Trophoblast cell (in vitro differentiated cells and primary cell): ENCODE data around the gene TEAD1.
A peak's percentile ranks its signal among the peaks of the same experiment; 100 is the strongest.

ENCODE experiments used
- DNase-seq, 2 donors: peaks; one replicate each; pipeline ENCODE4 v3.0.0-alpha.2; 2016
- H2AFZ ChIP-seq: 2 replicates; pipeline ENCODE4 v1.6.1; 2013; ENCODE audit warnings: low read length, moderate library complexity, mild to moderate bottlenecking; ENCODE audit not compliant: insufficient read depth, poor library complexity
- H2AK5ac ChIP-seq: 2 replicates; pipeline ENCODE4 v1.6.1; 2013; ENCODE audit warnings: mild to moderate bottlenecking, low read length
- H2BK120ac ChIP-seq: 2 replicates; pipeline ENCODE4 v1.6.1; 2013; ENCODE audit warnings: low read length, mild to moderate bottlenecking, moderate library complexity; ENCODE audit not compliant: insufficient read depth, poor library complexity
- H2BK12ac ChIP-seq: 2 replicates; pipeline ENCODE4 v1.6.1; 2013; ENCODE audit warnings: mild to moderate bottlenecking, low read length, moderate library complexity
- H2BK5ac ChIP-seq: 2 replicates; pipeline ENCODE4 v1.6.1; 2013; ENCODE audit warnings: low read length, low read depth, moderate library complexity, mild to moderate bottlenecking; ENCODE audit not compliant: poor library complexity
- H3K14ac ChIP-seq: 2 replicates; pipeline ENCODE4 v1.6.1; 2013; ENCODE audit warnings: mild to moderate bottlenecking, low read length
- H3K18ac ChIP-seq: 2 replicates; pipeline ENCODE4 v1.6.1; 2013; ENCODE audit warnings: mild to moderate bottlenecking, low read length
- H3K23ac ChIP-seq: 2 replicates; pipeline ENCODE4 v1.6.1; 2013; ENCODE audit warnings: low read length
- H3K27ac ChIP-seq: 2 replicates; pipeline ENCODE4 v1.5.1; 2013; ENCODE audit warnings: low read depth, mild to moderate bottlenecking, inconsistent platforms, low read length, moderate library complexity
- H3K27me3 ChIP-seq: 2 replicates; pipeline ENCODE4 v1.6.1; 2013; ENCODE audit warnings: inconsistent platforms, mild to moderate bottlenecking, low read length, moderate library complexity; ENCODE audit not compliant: insufficient read depth
- H3K36me3 ChIP-seq, 2 experiments: 1 replicate in 1 of 2; 2 replicates in 1 of 2; pipeline ENCODE4 v1.6.1; 2013; ENCODE audit warnings: low read length in 2 of 2, mild to moderate bottlenecking in 2 of 2, moderate library complexity in 1 of 2; ENCODE audit not compliant: insufficient read depth in 2 of 2, control insufficient read depth in 1 of 2
- H3K4ac ChIP-seq: 2 replicates; pipeline ENCODE4 v1.6.1; 2013; ENCODE audit warnings: low read depth, mild to moderate bottlenecking, low read length, moderate library complexity
- H3K4me1 ChIP-seq, 2 experiments: 1 replicate in 1 of 2; 2 replicates in 1 of 2; pipeline ENCODE4 v1.6.1; 2013; ENCODE audit warnings: low read length in 2 of 2, mild to moderate bottlenecking in 2 of 2, moderate library complexity in 1 of 2; ENCODE audit not compliant: insufficient read depth in 2 of 2, control insufficient read depth in 1 of 2
- H3K4me2 ChIP-seq: 2 replicates; pipeline ENCODE4 v1.6.1; 2013; ENCODE audit warnings: inconsistent platforms, mild to moderate bottlenecking, low read length, moderate library complexity
- H3K4me3 ChIP-seq: 2 replicates; pipeline ENCODE4 v1.5.1; 2013; ENCODE audit warnings: mild to moderate bottlenecking, low read depth, low read length, inconsistent platforms
- H3K79me1 ChIP-seq: one replicate; pipeline ENCODE4 v1.6.1; 2013; ENCODE audit warnings: low read length
- H3K79me2 ChIP-seq: 2 replicates; pipeline ENCODE4 v1.6.1; 2013; ENCODE audit warnings: low read length, mild to moderate bottlenecking; ENCODE audit not compliant: control insufficient read depth, insufficient read depth, poor library complexity
- H3K9ac ChIP-seq: 2 replicates; pipeline ENCODE4 v1.6.1; 2013; ENCODE audit warnings: mild to moderate bottlenecking, low read length
- H3K9me3 ChIP-seq: 2 replicates; pipeline ENCODE4 v1.6.1; 2013; ENCODE audit warnings: low read depth, mild to moderate bottlenecking, control low read depth, inconsistent platforms, low read length; ENCODE audit not compliant: insufficient read depth
- H4K12ac ChIP-seq: 2 replicates; pipeline ENCODE4 v1.6.1; 2013; ENCODE audit warnings: low read depth, mild to moderate bottlenecking, low read length, moderate library complexity
- H4K8ac ChIP-seq: 2 replicates; pipeline ENCODE4 v1.6.1; 2013; ENCODE audit warnings: low read depth, mild to moderate bottlenecking, low read length, moderate library complexity
- H4K91ac ChIP-seq: one replicate; pipeline ENCODE4 v1.6.1; 2013; ENCODE audit warnings: low read depth, mild to moderate bottlenecking, low read length, moderate library complexity
- WGBS: extraction: QIAGEN DNeasy Blood & Tissue Kit; methylation state at CpG from one replicate; pipeline ENCODE4 v1.1.7; 2013; ENCODE audit warnings: missing lambda C conversion rate; ENCODE audit not compliant: insufficient read length, insufficient coverage; ENCODE audit errors: extremely low coverage; 5-methylcytosine and 5-hydroxymethylcytosine counted together

TEAD1 gene

GRCh38 chr11:12901272-12901671, 227.1 kb downstream of the TEAD1 start:
- Histone ChIP-seq H3K4me2 (no peak overlapping the region), H3K4me3 (no peak overlapping the region), H4K8ac (no peak overlapping the region), H3K36me3 (peaks cover 19 to 41% of the 10 kb centered on the region in 2 experiments), H3K23ac (no peak overlapping the region), H3K79me1 (no peaks in the 10 kb centered on the region), H3K14ac (no peak overlapping the region), H2AK5ac (no peak overlapping the region), H3K18ac (no peak overlapping the region), H3K27me3 (no peaks in the 10 kb centered on the region), H2BK5ac (no peak overlapping the region), H3K79me2 (no peaks in the 10 kb centered on the region), H4K91ac (no peak overlapping the region), H4K12ac (no peak overlapping the region), H3K27ac (no peak overlapping the region), H3K9ac (no peak overlapping the region), H3K4me1 (peaks cover 0 to 1% of the 10 kb centered on the region in 2 experiments), H3K9me3 (peaks cover 2% of the 10 kb centered on the region), H3K4ac (no peak overlapping the region), H2AFZ (no peak overlapping the region), H2BK120ac (no peak overlapping the region), H2BK12ac (no peak overlapping the region)
- DNase-seq, result no peak
- WGBS, result no CpG with 5 or more reads among the region's 1 CpG

DNA sequence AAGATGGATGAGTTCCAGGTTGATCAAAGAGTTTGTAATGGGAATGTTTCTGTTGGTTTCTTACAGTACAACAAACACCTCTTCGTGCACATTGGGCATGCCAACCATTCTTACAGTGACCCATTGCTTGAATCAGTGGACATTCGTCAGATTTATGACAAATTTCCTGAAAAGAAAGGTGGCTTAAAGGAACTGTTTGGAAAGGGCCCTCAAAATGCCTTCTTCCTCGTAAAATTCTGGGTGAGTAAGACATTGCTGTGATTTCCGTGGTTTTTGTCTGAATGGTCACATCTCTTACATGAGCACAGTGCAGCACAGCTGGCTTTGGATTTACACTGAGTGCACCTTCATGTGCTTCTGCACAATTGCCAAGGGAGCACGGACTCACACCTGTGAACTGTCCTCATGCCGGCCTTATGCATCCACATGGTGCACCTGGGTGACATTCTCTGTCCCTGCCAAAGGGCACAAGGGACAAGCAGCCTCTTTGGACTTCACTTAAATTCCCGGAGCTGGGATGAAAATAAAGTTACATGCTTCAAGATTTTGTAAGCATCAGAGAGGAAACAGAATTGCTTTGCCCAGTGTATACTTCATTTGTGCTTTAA, 227.8 kb downstream of the TEAD1 start:
- DNase-seq, result no peak
- H3K27ac ChIP-seq, result no peak overlapping the region
- no peaks in the 10 kb centered on the region for H3K79me1 ChIP-seq

GRCh38 chr11:12902791-12903486, 228.7 kb downstream of the TEAD1 start:
- Histone ChIP-seq H2AFZ (no peak overlapping the region), H4K12ac (no peak overlapping the region), H3K4ac (no peak overlapping the region), H3K14ac (no peak overlapping the region), H3K18ac (no peak overlapping the region), H3K9ac (no peak overlapping the region), H2BK5ac (no peak overlapping the region), H3K4me2 (no peak overlapping the region), H3K27me3 (no peaks in the 10 kb centered on the region), H2BK12ac (no peak overlapping the region), H3K4me1 (peaks cover 0 to 1% of the 10 kb centered on the region in 2 experiments), H3K27ac (no peak overlapping the region), H4K91ac (no peak overlapping the region), H2AK5ac (no peak overlapping the region), H3K23ac (no peak overlapping the region), H3K79me2 (no peaks in the 10 kb centered on the region), H3K79me1 (no peaks in the 10 kb centered on the region), H3K36me3 (peaks cover 17 to 33% of the 10 kb centered on the region in 2 experiments), H4K8ac (peak overlapping the region; percentile 35), H3K9me3 (peaks cover 2% of the 10 kb centered on the region), H2BK120ac (no peak overlapping the region), H3K4me3 (no peak overlapping the region)
- no peak for DNase-seq
- no CpG with 5 or more reads among the region's 6 CpGs for WGBS

More for the DNA sequence above, 227.8 kb downstream of the TEAD1 start:
- Histone ChIP-seq H3K9ac (no peak overlapping the region), H2AK5ac (no peak overlapping the region), H2BK12ac (no peak overlapping the region), H4K91ac (no peak overlapping the region), H4K12ac (no peak overlapping the region), H3K23ac (no peak overlapping the region), H3K4me3 (no peak overlapping the region), H3K4me2 (no peak overlapping the region), H2AFZ (no peak overlapping the region), H3K14ac (no peak overlapping the region), H2BK5ac (no peak overlapping the region), H3K4ac (no peak overlapping the region), H2BK120ac (no peak overlapping the region), H4K8ac (no peak overlapping the region), H3K18ac (no peak overlapping the region), H3K27me3 (no peaks in the 10 kb centered on the region), H3K4me1 (peaks cover 0 to 1% of the 10 kb centered on the region in 2 experiments), H3K9me3 (peaks cover 2% of the 10 kb centered on the region), H3K79me2 (no peaks in the 10 kb centered on the region), H3K36me3 (peaks cover 19 to 38% of the 10 kb centered on the region in 2 experiments)
- WGBS, result no CpG with 5 or more reads among the region's 7 CpGs

- Histone ChIP-seq H2BK12ac (no peak overlapping the region), H3K27ac (no peak overlapping the region), H2AK5ac (no peak overlapping the region), H2AFZ (no peak overlapping the region), H3K4me1 (peaks cover 0 to under 1% of the 10 kb centered on the region in 2 experiments), H4K91ac (no peak overlapping the region), H3K27me3 (no peaks in the 10 kb centered on the region), H2BK5ac (no peak overlapping the region), H3K18ac (no peak overlapping the region), H3K79me1 (no peaks in the 10 kb centered on the region), H2BK120ac (no peak overlapping the region), H4K8ac (no peak overlapping the region), H3K4ac (no peak overlapping the region), H4K12ac (no peak overlapping the region), H3K4me2 (no peak overlapping the region), H3K9me3 (peaks cover 2% of the 10 kb centered on the region), H3K36me3 (peaks cover 13 to 30% of the 10 kb centered on the region in 2 experiments), H3K9ac (no peak overlapping the region), H3K23ac (no peak overlapping the region), H3K4me3 (no peak overlapping the region), H3K79me2 (no peaks in the 10 kb centered on the region), H3K14ac (no peak overlapping the region)
- no CpG with 5 or more reads among the region's 4 CpGs for WGBS
- DNase-seq, result no peak
Observed at GRCh38 chr11:12905435-12905834, 231.2 kb downstream of the TEAD1 start.
